HG03571 (cell line): ENCODE data around the gene KIAA1671.

Source experiments
- ATAC-seq: cut with Tn5 transposase; IDR thresholded peaks from one replicate; pipeline ENCODE4 v1.9.1; 2021; ENCODE audit not compliant: unreplicated experiment

Gene KIAA1671

GRCh38 chr22:24981066-24981465 is 28.6 kb downstream of the KIAA1671 start:
- no peak for ATAC-seq

- ATAC-seq = no peak
Observed at GRCh38 chr22:24981656-24982055, 29.1 kb downstream of the KIAA1671 start.

- ATAC-seq = no peak
Observed at GRCh38 chr22:24982301-24983056, 30.0 kb downstream of the KIAA1671 start.

- ATAC-seq = no peak
Observed at GRCh38 chr22:24983151-24983550, 30.6 kb downstream of the KIAA1671 start.

- ATAC-seq = no peak
Observed at GRCh38 chr22:24984122-24984521, 31.6 kb downstream of the KIAA1671 start.

- no peak for ATAC-seq
Observed at GRCh38 chr22:24985826-24986214, 33.3 kb downstream of the KIAA1671 start.

GRCh38 chr22:24986816-24987215 is 34.3 kb downstream of the KIAA1671 start:
- ATAC-seq = no peak

- no peak for ATAC-seq
Observed at GRCh38 chr22:24989135-24989534, 36.6 kb downstream of the KIAA1671 start.

GRCh38 chr22:24989541-24989951 is 37.0 kb downstream of the KIAA1671 start:
- ATAC-seq = no peak

- ATAC-seq = no peak
Observed at GRCh38 chr22:24990344-24990905, 37.9 kb downstream of the KIAA1671 start.

GRCh38 chr22:24992946-24993345 is 40.4 kb downstream of the KIAA1671 start:
- no peak for ATAC-seq

- no peak for ATAC-seq
Observed at GRCh38 chr22:24994070-24994763, 41.7 kb downstream of the KIAA1671 start.

- no peak for ATAC-seq
Observed at GRCh38 chr22:24995649-24996180, 43.2 kb downstream of the KIAA1671 start.

- no peak for ATAC-seq
Observed at GRCh38 chr22:24996420-24996952, 44.0 kb downstream of the KIAA1671 start.

- ATAC-seq = no peak
Observed at GRCh38 chr22:24997023-24997422, 44.5 kb downstream of the KIAA1671 start.

- ATAC-seq = no peak
Observed at GRCh38 chr22:25000686-25001085, 48.2 kb downstream of the KIAA1671 start.

- ATAC-seq = no peak
Observed at GRCh38 chr22:25002241-25002985, 49.9 kb downstream of the KIAA1671 start.

- no peak for ATAC-seq
Observed at GRCh38 chr22:25006354-25006753, 53.8 kb downstream of the KIAA1671 start.

GRCh38 chr22:25007444-25008106 is 55.1 kb downstream of the KIAA1671 start:
- ATAC-seq = no peak

- no peak for ATAC-seq
Observed at GRCh38 chr22:25008666-25009065, 56.1 kb downstream of the KIAA1671 start.
